CD4-positive, alpha-beta T cell treated with Interleukin-17A for 1 hour (primary cell): ENCODE measurements around the gene TNFRSF1A.

Source experiments
- DNase-seq: peaks from one replicate; pipeline ENCODE4 v3.0.0-alpha.2; 2020

TNFRSF1A gene

DNA sequence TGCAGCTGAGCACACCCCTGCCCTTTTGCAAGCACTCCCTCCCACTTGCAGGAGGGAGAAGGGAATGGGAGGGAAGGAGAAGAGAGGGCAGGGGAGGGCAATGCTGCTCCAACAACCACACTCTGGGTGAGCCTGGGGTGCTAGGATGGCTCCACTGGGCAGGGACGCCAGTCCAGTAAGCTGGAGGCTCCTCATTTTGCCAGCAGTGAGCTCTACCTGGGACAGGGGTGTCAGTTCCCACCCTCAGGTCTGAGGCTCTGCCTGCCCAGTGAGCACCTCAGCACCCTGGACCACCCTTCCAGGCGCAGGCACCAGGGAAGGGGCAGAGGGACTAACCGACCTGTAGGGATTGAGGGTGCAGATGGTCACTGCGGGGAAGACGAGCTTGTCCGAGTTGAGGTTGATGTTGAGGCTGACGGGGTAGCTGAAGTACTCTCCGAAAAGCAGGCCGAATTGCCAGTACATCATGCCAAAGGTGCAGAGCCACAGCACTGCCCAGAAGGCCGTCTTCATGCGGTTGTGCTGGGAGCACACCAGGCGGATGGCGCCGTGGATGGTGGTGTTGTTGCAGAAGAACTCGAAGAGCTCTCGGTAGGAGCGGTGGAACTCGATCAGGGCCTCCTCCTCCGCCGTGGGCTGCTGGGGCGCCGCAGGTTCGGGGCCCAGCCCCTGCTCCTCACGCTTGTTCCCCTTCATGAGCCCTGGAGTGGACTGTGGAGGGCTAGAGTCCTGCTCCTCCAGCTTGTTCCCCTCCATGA, 32.3 kb upstream of the TNFRSF1A start:
- DNase-seq, result no peak

- no peak for DNase-seq
Observed at GRCh38 chr12:6373022-6373787, 31.3 kb upstream of the TNFRSF1A start.

DNA sequence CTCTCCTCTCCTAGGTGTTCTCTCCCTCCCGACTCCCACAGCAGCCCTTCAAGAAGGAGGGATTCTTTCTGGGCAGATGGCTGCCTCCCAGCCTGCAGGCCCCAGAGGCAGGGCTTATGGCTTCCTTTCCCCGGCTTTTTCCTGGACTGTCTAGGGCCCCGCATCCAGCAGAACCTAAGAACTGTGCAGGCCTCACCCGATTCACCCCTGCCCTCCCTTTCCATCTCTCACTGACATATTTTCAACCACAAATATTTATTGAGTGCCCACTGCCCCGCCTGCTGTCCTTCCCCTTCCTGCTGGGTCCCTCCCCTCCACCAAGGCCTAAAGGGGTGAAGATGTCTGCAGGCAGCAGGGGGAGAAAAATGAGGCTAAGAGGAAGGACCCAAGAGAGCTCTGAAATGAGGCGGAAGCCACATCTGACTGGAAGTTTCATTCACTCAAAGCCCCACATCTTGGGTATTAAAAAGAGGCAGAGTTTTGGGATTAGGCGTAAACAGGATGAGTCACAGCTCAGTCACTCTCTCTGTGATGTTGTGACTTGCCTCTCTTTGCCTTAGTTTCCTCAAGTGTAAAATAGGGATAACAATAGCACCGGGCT, 30.6 kb upstream of the TNFRSF1A start:
- DNase-seq, result no peak

DNA sequence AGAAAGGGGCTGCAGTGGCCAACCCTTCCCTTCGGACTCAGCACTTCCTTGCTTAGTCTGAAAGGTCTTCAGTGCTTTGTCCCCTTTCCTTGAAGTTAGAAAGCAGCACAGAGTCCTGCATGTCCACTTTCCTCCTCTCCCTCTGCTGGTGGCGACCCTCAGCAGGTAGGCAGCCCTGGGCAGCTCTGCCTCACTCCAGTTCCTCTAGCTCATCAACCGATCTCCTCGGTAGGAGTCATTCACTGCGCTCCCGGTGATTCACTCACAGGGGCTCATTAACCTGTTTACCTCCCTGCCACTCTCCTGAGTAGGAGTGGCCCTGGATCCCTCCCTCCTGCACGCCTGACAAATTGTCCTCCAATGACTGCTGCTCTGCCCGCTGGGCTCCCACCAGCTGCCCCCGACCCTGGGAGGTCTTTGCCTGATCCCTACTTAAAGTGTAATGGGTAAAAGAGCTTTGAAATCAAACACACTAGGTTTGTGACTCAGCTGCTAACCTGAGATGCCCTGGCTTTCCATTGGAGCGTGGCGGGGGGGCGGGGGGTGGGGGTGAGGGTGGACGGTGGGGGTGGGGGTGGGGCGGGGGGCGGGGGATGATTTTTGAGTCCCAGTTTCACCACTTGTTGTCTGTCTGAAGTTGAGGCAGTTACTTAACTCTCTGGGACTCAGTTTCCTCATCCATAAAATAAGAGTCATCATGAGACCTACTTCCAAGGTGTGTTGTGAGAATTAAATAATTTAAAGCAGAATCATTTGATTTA, 29.3 kb upstream of the TNFRSF1A start:
- no peak for DNase-seq

- DNase-seq, result no peak
Observed at GRCh38 chr12:6370576-6370935, 28.7 kb upstream of the TNFRSF1A start.

- no peak for DNase-seq
Observed at GRCh38 chr12:6369916-6370575, 28.2 kb upstream of the TNFRSF1A start.

DNA sequence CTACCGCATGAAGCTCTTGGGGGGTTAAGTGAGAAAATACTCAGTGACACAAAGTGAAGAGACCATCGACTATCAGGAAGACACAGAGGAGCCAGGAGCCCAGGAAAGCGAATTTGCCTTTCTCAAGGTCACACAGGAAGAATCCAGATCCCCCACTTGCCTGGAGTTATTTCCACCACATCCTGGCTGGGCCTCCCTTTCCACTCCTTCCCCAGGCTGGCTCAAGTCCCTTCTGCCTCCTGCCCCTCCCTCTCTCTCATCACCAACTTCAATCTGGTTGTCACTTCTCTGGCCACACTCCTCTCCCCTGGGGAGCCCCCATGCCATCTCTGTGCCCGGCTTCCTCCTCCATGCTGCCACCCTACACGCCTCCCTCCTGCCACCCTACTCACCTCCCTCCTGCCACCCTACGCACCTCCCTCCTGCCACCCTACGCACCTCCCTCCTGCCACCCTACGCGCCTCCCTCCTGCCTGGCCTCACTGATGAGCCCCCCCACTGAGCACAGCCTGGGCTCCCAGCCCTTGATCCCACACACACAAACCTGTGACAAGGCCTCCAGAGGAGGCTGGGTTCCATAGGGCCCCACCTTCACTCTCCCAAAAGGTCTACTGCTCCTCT, 27.1 kb upstream of the TNFRSF1A start:
- no peak for DNase-seq

GRCh38 chr12:6367969-6368892, 26.4 kb upstream of the TNFRSF1A start:
- DNase-seq, result no peak

DNA sequence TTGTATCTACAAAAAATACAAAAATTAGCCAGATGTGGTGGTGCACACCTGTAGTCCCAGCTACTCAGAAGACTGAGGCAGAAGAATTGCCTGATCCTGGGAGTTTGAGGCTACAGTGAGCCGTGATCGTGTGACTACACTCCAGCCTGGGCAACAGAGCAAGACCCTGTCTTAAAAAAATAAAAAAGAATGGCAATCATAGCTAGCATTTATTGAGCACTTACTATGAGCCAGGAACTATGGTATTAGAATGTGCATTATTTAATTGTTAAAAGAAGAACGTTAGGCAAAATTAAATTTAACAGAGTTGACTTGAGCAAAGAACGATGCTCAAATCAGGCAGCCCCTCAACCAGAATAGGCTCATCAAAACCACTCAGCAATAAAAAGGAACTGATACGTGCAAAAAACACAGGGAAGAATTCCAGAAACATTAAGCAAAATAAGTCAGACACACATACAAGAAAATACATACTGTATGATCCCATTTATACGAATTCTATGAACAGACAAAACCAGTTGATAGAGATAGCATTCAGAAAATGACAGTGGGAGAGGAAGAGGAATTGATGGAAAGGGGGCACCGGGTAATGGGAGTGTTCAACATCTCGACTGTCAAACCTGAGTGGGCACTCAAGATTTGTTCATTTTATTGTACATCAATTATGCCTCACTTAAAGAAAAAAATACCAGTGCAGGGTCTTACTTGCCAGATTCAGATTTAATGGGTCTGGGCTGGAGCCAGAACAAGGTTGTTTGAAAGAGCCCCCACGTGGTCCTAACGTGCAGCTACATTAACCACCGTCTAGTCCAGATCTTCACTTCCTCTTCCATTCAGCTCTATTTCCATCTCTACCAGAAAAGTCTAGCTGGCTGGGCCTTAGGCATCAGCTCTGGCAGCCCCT, 25.4 kb upstream of the TNFRSF1A start:
- DNase-seq, result peak; percentile 64

DNA sequence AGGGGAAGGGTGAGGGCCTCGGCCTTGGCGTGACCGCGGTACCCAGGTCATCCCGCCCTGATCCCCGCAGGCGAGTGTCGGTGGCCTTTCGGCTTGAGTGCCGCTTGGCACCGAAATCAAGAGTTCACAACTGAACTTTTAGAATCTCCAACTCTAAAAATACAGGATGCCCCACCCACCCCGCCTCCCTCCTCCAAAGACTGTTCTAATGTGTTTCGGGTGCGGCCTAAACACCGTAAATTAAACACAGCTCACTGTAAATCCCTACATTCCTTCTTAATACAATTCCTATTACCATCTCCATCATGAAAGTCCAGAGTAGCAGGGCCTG, 22.1 kb upstream of the TNFRSF1A start:
- no peak for DNase-seq

GRCh38 chr12:6363330-6364043, 21.6 kb upstream of the TNFRSF1A start:
- peak; percentile 68 for DNase-seq

GRCh38 chr12:6363010-6363329, 21.1 kb upstream of the TNFRSF1A start:
- DNase-seq, result no peak

GRCh38 chr12:6362403-6362802, 20.5 kb upstream of the TNFRSF1A start:
- no peak for DNase-seq

DNA sequence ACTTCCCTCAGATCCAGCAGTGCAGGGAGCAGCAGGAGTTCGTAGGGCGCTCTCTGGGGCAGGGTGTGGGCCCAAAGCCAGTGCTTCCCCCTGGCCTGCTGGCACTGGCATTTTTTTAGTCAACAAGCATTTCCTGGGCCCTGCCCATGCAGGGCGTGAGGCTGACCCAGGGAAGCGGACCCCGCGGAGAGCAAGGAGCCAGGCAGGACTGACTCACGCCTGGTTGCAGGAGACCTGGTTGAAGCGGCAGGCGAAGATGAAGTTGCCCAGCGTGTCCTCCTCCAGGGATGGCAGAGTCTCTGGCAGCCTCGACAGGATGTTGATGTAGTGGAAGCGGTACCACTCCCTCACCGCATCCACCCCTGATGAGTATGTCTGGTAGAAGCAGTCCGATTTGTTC, 20.0 kb upstream of the TNFRSF1A start:
- no peak for DNase-seq

DNA sequence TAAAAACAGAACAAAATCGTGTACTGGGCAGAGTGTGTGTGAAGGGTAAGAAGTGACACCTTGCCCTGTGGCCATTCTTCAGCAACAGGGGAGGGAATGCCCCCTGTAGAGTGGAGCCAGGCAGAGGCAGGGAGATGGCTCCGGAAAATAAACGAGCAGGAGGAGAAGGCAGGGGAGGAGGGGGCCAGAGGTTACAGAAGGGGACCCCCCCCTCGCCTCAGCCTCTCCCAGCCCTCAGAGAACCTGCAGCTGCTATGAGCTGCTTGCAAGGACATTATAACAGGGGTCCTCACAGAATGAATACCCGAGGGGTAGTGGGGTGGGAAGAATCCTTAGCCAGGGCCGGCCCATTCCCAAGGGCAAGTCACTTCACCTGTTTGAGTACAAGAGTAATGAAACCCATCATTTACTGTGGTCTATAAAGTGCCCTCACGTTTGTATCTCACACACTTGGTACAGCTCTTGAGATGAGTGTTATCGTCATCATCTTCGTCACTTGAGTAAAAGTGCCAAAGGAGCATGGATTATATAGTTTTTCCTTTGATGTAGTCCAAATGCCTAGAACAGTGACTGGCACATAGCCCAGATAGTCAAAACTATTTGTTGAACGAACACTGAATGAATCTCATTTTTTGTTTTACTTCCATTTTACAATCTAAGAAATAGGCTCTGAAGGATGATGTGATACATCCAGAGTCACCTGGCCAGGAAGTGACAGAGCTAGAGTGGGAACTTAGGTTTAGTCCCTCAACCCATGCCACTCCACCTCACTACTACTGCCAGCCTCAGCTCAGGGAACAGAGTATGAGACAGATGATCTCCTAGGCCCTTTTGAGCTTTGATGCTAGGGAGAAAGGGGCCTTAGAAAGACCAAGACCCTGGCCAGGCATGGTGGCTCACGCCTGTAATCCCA, 19.0 kb upstream of the TNFRSF1A start:
- no peak for DNase-seq

- DNase-seq, result no peak
Observed at GRCh38 chr12:6360080-6360571, 18.2 kb upstream of the TNFRSF1A start.

DNA sequence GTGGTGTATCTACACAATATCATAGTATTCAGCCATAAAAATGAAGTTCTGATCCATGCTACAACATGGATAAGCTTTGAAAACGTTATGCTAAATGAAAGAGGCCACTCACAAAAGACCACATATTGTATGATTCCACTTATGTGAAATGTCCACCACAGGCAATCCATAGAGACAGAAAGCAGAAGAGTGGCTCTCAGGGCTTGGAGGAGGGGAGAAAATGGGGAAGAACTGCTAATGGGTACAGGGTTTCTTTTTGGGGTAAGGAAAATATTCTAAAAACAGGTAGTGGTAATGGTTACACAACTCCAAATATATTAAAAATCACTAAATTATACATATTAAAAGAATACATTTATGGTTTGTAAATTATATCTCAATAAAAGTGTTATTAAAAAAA, 17.0 kb upstream of the TNFRSF1A start:
- DNase-seq, result no peak

DNA sequence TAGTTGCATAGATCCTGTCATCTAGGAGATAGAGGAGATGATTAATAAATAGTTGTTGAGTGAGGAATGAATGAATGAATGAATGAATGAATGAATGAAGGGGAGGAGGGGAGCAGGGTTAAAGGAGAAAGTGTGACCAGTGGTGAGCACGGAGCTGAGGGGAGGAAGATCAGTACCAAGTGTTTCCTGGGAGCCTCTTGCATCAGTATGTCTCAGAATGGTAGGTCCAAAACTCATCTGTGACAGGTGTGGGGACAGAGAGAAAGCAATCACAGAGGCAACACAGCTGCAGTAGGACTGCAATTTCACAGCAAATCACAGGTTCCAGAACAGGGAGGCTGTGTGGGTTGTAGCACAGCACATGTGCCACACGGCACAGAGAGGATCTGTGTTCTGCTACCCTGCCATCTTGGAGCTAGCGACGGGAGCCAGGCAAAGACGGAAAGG, 14.5 kb upstream of the TNFRSF1A start:
- no peak for DNase-seq
